Measurements from ENCODE around the gene GRIK5.

DNA sequence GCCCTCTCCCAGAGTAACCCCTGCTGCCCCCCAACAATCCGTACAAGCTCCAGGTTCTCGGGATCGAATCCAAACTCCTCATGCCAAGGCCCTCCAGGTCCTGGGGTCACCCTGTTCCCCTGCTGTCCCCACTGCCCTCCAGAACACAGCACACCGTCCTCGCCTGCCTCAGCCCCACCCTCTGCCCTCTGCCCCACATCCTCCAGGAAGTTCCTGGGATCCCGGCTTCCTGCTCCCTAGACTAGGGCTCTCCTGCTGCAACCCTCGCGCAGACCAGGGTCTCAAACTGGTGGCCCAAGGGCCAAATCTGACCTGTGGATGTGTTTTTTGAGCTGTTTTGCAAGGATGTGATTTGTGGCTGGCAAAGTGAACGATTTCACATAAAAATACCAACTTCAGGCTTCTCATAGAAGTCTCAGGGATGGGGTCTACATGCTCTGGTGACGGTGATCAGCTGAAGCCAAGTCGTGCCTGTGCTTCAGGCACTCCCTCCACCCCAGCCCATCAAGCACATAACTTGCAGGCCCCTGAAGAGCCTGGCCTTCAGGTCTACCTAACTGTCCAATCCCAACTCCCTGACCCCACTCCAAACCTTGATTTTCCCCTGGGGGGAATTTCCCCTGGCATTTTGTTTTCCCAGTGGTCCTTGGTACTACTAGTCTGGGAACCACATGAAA lies 112.7 kb downstream of the GRIK5 start:
- TF ChIP-seq CTCF (conservative IDR thresholded peaks at IDR 0.05 in 1 of 2, IDR thresholded peaks at IDR 0.05 in 1 of 2; ENCODE audit: extremely low read depth in 1 of 2, insufficient read depth in 1 of 2, low read depth in 1 of 2, low read length in 2 of 2) (no peak), EZH2 (IDR thresholded peaks at IDR 0.05; ENCODE audit: borderline replicate concordance, low read length) (no peak)
